BJ (cell line): ENCODE data around the gene TPST1. TPM values are rescaled to one million over a fixed set of nuclear protein-coding genes. Genes with fewer than 3 reads are reported as not detected.

ENCODE experiments used
- CTCF ChIA-PET: fragments of 350-600 bp; formaldehyde crosslinking; extraction: SDS; loops from one replicate; lab custom pipeline; 2021; ENCODE audit warnings: antibody characterized with exemption, inconsistent platforms; lab: Yijun Ruan, JAX
- POLR2A ChIA-PET: fragments of 300-600 bp; sonication (Branson Sonifier 250); formaldehyde crosslinking; extraction: SDS; loops from one replicate; lab custom pipeline; 2021; ENCODE audit warnings: antibody characterized with exemption; lab: Charles Lee
- DNase-seq: peaks from one replicate; pipeline ENCODE4 v3.0.0-alpha.2; 2011; ENCODE audit warnings: low read depth
- H3K27me3 ChIP-seq: 2 replicates; pipeline ENCODE4 v1.6.0; 2011; ENCODE audit warnings: low read length; ENCODE audit not compliant: control insufficient read depth, insufficient read depth
- H3K36me3 ChIP-seq: 2 replicates; pipeline ENCODE4 v1.5.1; 2011; ENCODE audit warnings: low read length; ENCODE audit not compliant: control insufficient read depth, insufficient read depth
- H3K4me3 ChIP-seq: 2 replicates; pipeline ENCODE4 v1.5.1; 2011; ENCODE audit warnings: low read depth, mild to moderate bottlenecking, control low read depth, low read length
- polyA plus RNA-seq: library from polyadenylated mRNA; depleted of rRNA; stranded (reverse); fragments of >200 nt; gene quantifications from 2 replicates; pipeline ENCODE4 v1.2.3, GENCODE V29; 2011
- TF ChIP-seq, protein P1 (sequence below): IDR thresholded peaks from 2 replicates; pipeline ENCODE4 v1.5.1; 2011; ENCODE audit warnings: low read depth, mild to moderate bottlenecking, control low read depth, inconsistent platforms, low read length, moderate library complexity; ENCODE audit not compliant: insufficient read depth

TPST1 gene
- polyA plus RNA-seq, 1 experiment = 34.9 TPM

DNA sequence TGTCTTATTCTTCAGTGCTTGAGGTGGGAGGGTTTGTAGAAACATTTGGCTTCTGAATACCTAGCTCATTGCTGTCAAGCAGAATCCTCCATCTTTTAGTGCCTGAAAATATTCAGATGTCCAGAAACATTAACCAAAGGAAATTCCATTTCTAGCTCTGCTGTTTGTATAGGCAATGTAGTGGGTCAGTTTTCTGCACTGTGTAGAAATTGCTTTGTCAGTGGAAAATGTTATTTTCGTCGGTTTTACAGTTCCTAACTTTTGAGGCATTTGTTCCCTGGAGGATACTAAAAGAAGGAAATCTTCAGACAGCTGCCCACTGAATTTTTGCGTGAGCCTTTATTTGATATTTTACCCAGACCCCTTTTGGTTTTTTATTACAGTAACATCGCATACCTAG, 143.4 kb downstream of the TPST1 start:
- Histone ChIP-seq H3K4me3 (no peak overlapping the region), H3K36me3 (no peaks in the 10 kb centered on the region), H3K27me3 (no peaks in the 10 kb centered on the region)
- no peak for DNase-seq
- ChIA-PET CTCF (no interaction called here), POLR2A (no interaction called here)
- TF ChIP-seq, protein P1, sequence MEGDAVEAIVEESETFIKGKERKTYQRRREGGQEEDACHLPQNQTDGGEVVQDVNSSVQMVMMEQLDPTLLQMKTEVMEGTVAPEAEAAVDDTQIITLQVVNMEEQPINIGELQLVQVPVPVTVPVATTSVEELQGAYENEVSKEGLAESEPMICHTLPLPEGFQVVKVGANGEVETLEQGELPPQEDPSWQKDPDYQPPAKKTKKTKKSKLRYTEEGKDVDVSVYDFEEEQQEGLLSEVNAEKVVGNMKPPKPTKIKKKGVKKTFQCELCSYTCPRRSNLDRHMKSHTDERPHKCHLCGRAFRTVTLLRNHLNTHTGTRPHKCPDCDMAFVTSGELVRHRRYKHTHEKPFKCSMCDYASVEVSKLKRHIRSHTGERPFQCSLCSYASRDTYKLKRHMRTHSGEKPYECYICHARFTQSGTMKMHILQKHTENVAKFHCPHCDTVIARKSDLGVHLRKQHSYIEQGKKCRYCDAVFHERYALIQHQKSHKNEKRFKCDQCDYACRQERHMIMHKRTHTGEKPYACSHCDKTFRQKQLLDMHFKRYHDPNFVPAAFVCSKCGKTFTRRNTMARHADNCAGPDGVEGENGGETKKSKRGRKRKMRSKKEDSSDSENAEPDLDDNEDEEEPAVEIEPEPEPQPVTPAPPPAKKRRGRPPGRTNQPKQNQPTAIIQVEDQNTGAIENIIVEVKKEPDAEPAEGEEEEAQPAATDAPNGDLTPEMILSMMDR = no peak

DNA sequence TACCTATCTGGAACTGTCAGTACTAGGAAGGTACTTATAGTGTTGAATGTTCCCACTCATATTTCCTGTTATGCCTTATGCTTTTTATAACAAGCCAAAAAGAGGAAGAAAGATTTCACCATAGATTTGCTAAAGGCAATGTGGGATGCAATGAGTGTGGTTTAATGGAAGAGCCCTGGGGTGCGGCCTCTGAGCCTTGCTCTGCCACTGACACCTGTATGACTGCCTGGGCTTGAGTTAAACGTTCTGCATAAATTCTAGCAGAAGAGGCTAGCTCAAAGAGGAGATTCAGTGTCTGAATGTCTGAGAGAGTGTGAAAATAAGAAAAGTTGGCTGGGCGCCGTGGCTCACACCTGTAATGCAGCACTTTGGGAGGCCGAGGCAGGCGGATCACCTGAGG, 143.8 kb downstream of the TPST1 start:
- DNase-seq = no peak
- Histone ChIP-seq H3K4me3 (no peak overlapping the region), H3K36me3 (no peaks in the 10 kb centered on the region), H3K27me3 (no peaks in the 10 kb centered on the region)
- CTCF ChIA-PET = no interaction called here
- TF ChIP-seq, protein P1 = no peak
- POLR2A ChIA-PET = interaction anchor here (0.7 kb wide), 1 partner anchor 249 kb away, joined by 6 read pairs; no protein-coding TSS in a partner anchor

DNA sequence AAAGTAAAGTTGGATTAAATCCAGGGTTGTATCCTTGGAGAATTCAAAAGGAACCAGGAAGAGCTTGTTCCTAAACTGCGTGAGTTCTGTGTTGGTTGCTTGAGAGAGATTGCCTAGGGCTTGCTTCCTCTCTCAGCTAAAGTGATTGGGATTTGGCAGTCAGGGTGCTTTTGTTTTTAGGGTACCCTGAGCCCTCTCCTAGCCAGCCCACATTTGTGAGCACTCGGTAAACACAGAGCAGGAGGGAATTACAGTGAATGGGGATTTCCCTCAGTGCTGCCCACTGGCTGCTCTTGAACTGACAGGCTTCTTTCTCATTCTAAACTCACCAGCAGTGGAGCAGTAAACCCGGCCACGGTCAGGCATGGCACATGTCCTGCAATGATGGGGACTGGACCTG, 146.9 kb downstream of the TPST1 start:
- TF ChIP-seq, protein P1 = no peak
- no peaks in the 10 kb centered on the region; the same call in 1 of the 2 replicates for H3K36me3 ChIP-seq
- ChIA-PET CTCF (no interaction called here), POLR2A (no interaction called here)
- no peaks in the 10 kb centered on the region for H3K27me3 ChIP-seq
- no peak overlapping the region for H3K4me3 ChIP-seq
- DNase-seq = no peak

DNA sequence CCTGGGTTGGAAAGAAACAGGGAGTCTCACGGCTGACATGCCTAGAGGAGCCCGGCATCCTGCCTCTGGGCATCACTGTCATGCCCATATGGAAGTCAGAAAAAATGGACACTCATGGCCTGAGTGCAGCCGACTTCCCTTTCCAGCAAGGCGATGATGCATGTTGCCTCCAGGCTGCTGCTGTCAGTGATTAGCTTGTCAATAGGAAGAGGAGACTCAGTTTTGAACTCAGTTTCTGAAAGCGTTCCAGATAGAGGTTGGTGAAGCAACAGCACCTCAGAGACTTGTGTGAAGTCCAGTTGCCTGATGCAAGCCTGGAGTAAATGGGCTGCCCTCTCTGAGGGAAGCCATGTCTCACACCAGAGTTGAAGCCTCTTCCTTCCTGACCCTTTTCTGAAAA, 148.4 kb downstream of the TPST1 start:
- Histone ChIP-seq H3K36me3 (no peaks in the 10 kb centered on the region; the same call in 1 of the 2 replicates), H3K4me3 (no peak overlapping the region), H3K27me3 (no peaks in the 10 kb centered on the region)
- ChIA-PET POLR2A (no interaction called here), CTCF (no interaction called here)
- no peak for DNase-seq
- TF ChIP-seq, protein P1 = no peak

DNA sequence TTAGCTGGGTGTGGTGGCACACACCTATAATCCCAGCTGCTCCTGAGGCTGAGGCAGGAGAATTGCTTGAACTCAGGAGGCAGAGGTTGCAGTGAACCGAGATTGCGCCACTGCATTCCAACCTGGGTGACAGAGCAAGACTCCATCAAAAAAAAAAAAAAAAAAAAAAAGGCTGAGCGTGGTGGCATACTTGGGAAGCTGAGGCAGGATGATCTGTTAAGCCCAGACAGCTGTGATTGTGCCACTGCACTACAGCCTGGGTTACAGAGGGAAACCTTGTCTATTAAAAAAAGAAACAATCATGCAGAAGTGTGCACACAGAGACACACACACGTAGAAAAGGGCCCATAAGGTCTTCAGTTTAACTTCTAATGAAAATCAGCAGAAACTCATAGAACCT, 150.6 kb downstream of the TPST1 start:
- peaks cover 4% of the 10 kb centered on the region for H3K36me3 ChIP-seq
- TF ChIP-seq, protein P1 = no peak
- ChIA-PET CTCF (no interaction called here), POLR2A (no interaction called here)
- no peak for DNase-seq
- no peaks in the 10 kb centered on the region for H3K27me3 ChIP-seq
- no peak overlapping the region for H3K4me3 ChIP-seq
